Measurements from ENCODE around the gene MACF1. TPM values are rescaled to one million over a fixed set of nuclear protein-coding genes. Genes with fewer than 3 reads are reported as not detected.
A peak's percentile ranks its signal among the peaks of the same experiment; 100 is the strongest.
"Not testable (repeated sequence)": the region's sequence is repeated elsewhere in the genome, so short reads cannot be mapped to it uniquely, and the experiment has no call there.

The MACF1 gene
- total and polyA plus RNA-seq, 2 of the 13 experiments (the other 11 are each of a cell fraction or from before 2014, with no cell fraction given) = 36.7 to 65.4 TPM

DNA sequence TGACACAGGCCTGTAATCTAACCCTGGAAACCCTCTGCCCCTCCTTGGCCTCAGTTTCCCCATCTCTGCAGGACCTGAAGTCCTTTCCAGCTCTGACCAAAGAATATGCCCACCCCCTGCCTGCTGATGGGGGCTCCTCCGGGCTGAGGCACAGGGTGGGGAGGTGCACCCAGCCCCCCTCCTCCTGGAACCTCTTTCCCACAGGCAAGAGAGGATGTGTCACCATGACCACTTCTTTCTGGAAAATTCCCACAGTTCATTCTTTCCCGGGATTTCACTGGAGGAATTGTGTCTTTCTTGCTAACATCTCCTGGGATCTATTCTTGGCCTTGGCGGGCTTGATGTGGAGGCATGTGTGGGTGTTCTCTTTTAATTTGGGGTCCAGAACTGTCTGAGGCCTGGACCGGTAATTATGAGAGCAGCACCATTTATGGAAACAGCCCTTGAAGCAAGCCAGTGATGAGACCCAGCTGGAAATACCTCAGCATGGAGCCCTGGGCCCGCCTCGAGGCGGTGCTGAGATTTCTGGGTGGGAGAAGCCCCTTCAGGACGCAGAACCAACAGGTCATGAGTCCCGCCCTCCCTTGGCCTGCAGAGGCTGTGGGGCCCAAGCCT, 293.7 kb downstream of the MACF1 start:
- POLR2A ChIA-PET; H3K27ac ChIP-seq (ENCODE audit: extremely low read length, insufficient read depth, low read length); FAIRE-seq; H3K79me2 ChIP-seq (ENCODE audit: insufficient read depth, low read length); ATAC-seq; H4K20me1 ChIP-seq (ENCODE audit: insufficient read depth, low read length); H3K4me2 ChIP-seq (ENCODE audit: low read depth, low read length); H2AFZ ChIP-seq (ENCODE audit: low read length); intact Hi-C loops (cut with micrococcal nuclease; ENCODE audit: unreplicated experiment); H3K4me3 ChIP-seq (replicated peaks in 1 of 3; ENCODE audit: insufficient read depth in 1 of 3, low read depth in 2 of 3, low read length in 3 of 3); in situ Hi-C loops (cut with HindIII; ENCODE audit: extremely low pct_ligation_motif_present, low pct_unique_long_range_greater_than_20kb); H3K9ac ChIP-seq (ENCODE audit: insufficient read depth, low read depth, low read length); CTCF ChIA-PET (ENCODE audit: low intra/inter-chr PET ratio, low total read pairs); BruUV-seq (replicated peaks); H3K36me3 ChIP-seq (replicated peaks in 1 of 2; ENCODE audit: control insufficient read depth in 1 of 2, insufficient read depth in 2 of 2, low read length in 2 of 2); DNase-seq (ENCODE audit: low spot score); H3K9me3 ChIP-seq (ENCODE audit: low read length): not testable (repeated sequence)
- Histone ChIP-seq H3K27me3 (ENCODE audit: control insufficient read depth in 1 of 2, insufficient read depth in 2 of 2, low read length in 2 of 2) (peaks cover 5 to 34% of the 10 kb centered on the region in 2 experiments; a peak in 4 of 5 replicates), H3K4me1 (ENCODE audit: insufficient read depth, low read length) (peaks cover 12% of the 10 kb centered on the region)
- WGBS (ENCODE audit: low lambda C conversion rate) = 23% methylated on average over 7 of the region's 9 CpGs

DNA sequence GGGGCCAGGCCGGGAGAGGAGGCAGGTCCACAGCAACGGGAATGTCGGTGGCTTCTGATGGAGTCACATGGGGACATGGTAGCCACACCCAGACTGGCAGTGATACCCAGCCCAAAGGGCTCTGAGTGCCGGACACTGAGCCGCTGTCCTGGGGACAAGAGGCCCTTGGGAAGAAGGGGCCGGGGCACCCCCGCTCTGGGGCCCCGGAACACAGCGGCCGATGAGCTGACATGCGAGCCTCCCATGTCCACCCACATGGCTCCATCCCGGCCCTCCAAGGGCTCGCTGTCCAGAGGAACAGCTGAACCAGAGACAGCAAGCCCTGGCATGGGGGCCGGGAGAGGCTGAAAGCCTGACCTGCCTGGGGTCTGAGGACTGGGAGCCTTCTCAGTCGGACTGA, 294.3 kb downstream of the MACF1 start:
- BruUV-seq (replicated peaks); H3K9me3 ChIP-seq (ENCODE audit: low read length); H3K27ac ChIP-seq (ENCODE audit: extremely low read length, insufficient read depth, low read length); H2AFZ ChIP-seq (ENCODE audit: low read length); H3K79me2 ChIP-seq (ENCODE audit: insufficient read depth, low read length); FAIRE-seq; DNase-seq (ENCODE audit: low spot score); H3K4me2 ChIP-seq (ENCODE audit: low read depth, low read length); H4K20me1 ChIP-seq (ENCODE audit: insufficient read depth, low read length); in situ Hi-C loops (cut with HindIII; ENCODE audit: extremely low pct_ligation_motif_present, low pct_unique_long_range_greater_than_20kb); H3K4me3 ChIP-seq (replicated peaks in 1 of 3; ENCODE audit: insufficient read depth in 1 of 3, low read depth in 2 of 3, low read length in 3 of 3); ATAC-seq; intact Hi-C loops (cut with micrococcal nuclease; ENCODE audit: unreplicated experiment); H3K36me3 ChIP-seq (replicated peaks in 1 of 2; ENCODE audit: control insufficient read depth in 1 of 2, insufficient read depth in 2 of 2, low read length in 2 of 2); CTCF ChIA-PET (ENCODE audit: low intra/inter-chr PET ratio, low total read pairs); POLR2A ChIA-PET; H3K9ac ChIP-seq (ENCODE audit: insufficient read depth, low read depth, low read length): not testable (repeated sequence)
- Histone ChIP-seq H3K27me3 (ENCODE audit: control insufficient read depth in 1 of 2, insufficient read depth in 2 of 2, low read length in 2 of 2) (peaks cover 5 to 31% of the 10 kb centered on the region in 2 experiments; a peak in 4 of 5 replicates), H3K4me1 (ENCODE audit: insufficient read depth, low read length) (peaks cover 17% of the 10 kb centered on the region)
- no CpG with 5 or more reads among the region's 15 CpGs for WGBS (ENCODE audit: low lambda C conversion rate)

DNA sequence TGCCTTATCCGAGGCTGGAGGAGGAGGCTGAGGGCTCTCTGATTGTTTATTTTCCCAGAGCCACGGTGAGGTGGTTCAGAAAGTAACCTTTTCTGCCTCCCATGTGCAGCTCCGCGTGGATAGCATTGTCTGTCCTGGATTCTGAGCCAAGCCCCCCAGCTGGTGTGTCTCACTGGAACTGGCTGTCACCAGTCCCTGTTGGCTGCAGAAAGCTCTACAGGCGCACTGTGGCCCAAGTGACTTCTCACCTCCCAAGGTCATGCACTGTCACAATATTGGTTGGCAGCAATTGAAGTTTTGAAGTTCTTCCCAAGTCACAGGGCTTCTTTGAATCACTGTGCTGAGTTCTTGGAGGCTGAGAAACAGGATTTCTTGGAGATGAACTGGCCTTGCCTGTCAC, 295.2 kb downstream of the MACF1 start:
- TF ChIP-seq HMGA1 (CRISPR knock-in tag; conservative IDR thresholded peaks at IDR 0.05) (no peak), ZNF329 (CRISPR knock-in tag; IDR thresholded peaks at IDR 0.05; ENCODE audit: low read depth) (no peak)
- TF ChIP-seq, protein P1, sequence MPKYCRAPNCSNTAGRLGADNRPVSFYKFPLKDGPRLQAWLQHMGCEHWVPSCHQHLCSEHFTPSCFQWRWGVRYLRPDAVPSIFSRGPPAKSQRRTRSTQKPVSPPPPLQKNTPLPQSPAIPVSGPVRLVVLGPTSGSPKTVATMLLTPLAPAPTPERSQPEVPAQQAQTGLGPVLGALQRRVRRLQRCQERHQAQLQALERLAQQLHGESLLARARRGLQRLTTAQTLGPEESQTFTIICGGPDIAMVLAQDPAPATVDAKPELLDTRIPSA (CRISPR knock-in tag; IDR thresholded peaks at IDR 0.05; ENCODE audit: borderline replicate concordance) = no peak
- TF ChIP-seq, protein P2, sequence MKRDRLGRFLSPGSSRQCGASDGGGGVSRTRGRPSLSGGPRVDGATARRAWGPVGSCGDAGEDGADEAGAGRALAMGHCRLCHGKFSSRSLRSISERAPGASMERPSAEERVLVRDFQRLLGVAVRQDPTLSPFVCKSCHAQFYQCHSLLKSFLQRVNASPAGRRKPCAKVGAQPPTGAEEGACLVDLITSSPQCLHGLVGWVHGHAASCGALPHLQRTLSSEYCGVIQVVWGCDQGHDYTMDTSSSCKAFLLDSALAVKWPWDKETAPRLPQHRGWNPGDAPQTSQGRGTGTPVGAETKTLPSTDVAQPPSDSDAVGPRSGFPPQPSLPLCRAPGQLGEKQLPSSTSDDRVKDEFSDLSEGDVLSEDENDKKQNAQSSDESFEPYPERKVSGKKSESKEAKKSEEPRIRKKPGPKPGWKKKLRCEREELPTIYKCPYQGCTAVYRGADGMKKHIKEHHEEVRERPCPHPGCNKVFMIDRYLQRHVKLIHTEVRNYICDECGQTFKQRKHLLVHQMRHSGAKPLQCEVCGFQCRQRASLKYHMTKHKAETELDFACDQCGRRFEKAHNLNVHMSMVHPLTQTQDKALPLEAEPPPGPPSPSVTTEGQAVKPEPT (CRISPR knock-in tag; IDR thresholded peaks at IDR 0.05; ENCODE audit: low read depth) = no peak
- TF ChIP-seq, protein P3, sequence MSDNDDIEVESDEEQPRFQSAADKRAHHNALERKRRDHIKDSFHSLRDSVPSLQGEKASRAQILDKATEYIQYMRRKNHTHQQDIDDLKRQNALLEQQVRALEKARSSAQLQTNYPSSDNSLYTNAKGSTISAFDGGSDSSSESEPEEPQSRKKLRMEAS (IDR thresholded peaks at IDR 0.05) = peak; percentile 46
- DNase-seq (ENCODE audit: low spot score) (peak; percentile 24), ATAC-seq (peak; percentile 64), FAIRE-seq (no peak)
- POLR2A ChIA-PET = no interaction called here
- intact Hi-C loops (cut with micrococcal nuclease; ENCODE audit: unreplicated experiment) = no loop called here
- Histone ChIP-seq H3K4me3 (replicated peaks in 1 of 3; ENCODE audit: insufficient read depth in 1 of 3, low read depth in 2 of 3, low read length in 3 of 3) (no peak overlapping the region), H2AFZ (ENCODE audit: low read length) (no peak overlapping the region), H3K4me1 (ENCODE audit: insufficient read depth, low read length) (peaks cover 26% of the 10 kb centered on the region), H3K27me3 (ENCODE audit: control insufficient read depth in 1 of 2, insufficient read depth in 2 of 2, low read length in 2 of 2) (peaks cover 5 to 22% of the 10 kb centered on the region in 2 experiments; a peak in 4 of 5 replicates), H3K4me2 (ENCODE audit: low read depth, low read length) (no peak overlapping the region), H3K9ac (ENCODE audit: insufficient read depth, low read depth, low read length) (no peak overlapping the region), H3K36me3 (replicated peaks in 1 of 2; ENCODE audit: control insufficient read depth in 1 of 2, insufficient read depth in 2 of 2, low read length in 2 of 2) (no peaks in the 10 kb centered on the region), H3K9me3 (ENCODE audit: low read length) (no peaks in the 10 kb centered on the region), H3K27ac (ENCODE audit: extremely low read length, insufficient read depth, low read length) (no peak overlapping the region), H3K79me2 (ENCODE audit: insufficient read depth, low read length) (no peaks in the 10 kb centered on the region), H4K20me1 (ENCODE audit: insufficient read depth, low read length) (no peaks in the 10 kb centered on the region)
- WGBS (ENCODE audit: low lambda C conversion rate) = 8% methylated on average over 2 of the region's 5 CpGs
- in situ Hi-C loops (cut with HindIII; ENCODE audit: extremely low pct_ligation_motif_present, low pct_unique_long_range_greater_than_20kb) = no loop called here
- BruUV-seq (replicated peaks) = no TSS peak
- CTCF ChIA-PET (ENCODE audit: low intra/inter-chr PET ratio, low total read pairs) = no interaction called here

All from HepG2 (cell line).